T-helper 1 cell treated with Interleukin-12 subunit alpha and Interleukin-12 subunit beta and Interleukin-4 antibody, amounts not matched to agents 30 μg/mL and 1 μg/mL, for 36 hours (primary cell): ENCODE measurements around the gene PGPEP1.
"Not testable (repeated sequence)": the region's sequence is repeated elsewhere in the genome, so short reads cannot be mapped to it uniquely, and the experiment has no call there.

Experiments
- H3K27ac Mint-ChIP-seq: one replicate; pipeline ENCODE4 v1.8.0; 2021; ENCODE audit warnings: mild to moderate bottlenecking, mixed read lengths
- H3K27me3 Mint-ChIP-seq: one replicate; pipeline ENCODE4 v1.8.0; 2021; ENCODE audit warnings: low read depth, mixed read lengths
- H3K36me3 Mint-ChIP-seq: one replicate; pipeline ENCODE4 v1.8.0; 2021; ENCODE audit warnings: low read depth, mixed read lengths
- H3K4me1 Mint-ChIP-seq: one replicate; pipeline ENCODE4 v1.8.0; 2021; ENCODE audit warnings: low read depth, mixed read lengths
- H3K4me3 Mint-ChIP-seq: one replicate; pipeline ENCODE4 v1.8.0; 2021; ENCODE audit warnings: mild to moderate bottlenecking, moderate library complexity, mixed read lengths
- H3K9me3 Mint-ChIP-seq: one replicate; pipeline ENCODE4 v1.8.0; 2021; ENCODE audit warnings: mixed read lengths

PGPEP1 gene

DNA sequence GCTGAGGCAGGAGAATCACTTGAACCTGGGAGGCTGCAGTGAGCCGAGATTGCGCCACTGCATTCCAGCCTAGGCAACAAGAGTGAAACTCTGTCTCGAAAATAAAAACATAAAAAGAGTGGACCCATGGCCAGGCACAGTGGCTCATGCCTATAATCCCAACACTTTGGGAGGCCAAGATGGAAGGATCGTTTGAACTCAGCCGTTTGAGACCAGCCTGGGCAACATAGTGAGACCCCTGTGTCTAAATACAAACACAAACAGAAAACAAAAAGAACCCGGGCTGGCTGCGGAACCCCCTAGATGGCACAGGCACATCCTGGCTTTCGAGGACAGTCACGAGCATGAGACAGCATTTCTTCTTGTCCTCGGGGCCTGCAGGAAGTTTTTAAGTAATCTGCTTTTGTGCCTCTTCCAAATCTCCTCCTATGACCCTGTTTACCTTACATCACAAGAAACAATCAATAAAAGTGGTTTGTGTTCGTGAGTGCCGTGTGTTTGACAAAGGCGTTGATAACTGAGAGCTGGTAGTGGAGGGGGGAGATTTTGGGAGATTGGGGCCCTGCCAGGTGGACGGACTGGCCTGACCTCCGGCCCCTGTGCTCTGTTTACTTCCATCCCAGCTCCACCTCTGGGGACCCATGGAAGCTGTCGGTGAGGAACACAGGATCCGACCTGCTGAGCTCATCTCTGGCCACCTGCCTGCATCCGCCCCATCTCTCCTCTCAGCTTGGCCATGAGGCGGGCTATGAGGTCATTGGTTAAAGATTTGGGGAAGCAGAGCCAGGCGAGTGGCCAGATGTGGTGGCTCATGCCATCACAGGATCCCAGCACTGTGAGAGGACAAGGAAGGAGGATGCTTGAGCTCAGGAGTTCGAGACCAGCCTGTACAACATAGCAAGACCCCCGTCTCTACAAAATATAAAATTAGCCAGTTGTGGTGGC lies 39.7 kb downstream of the PGPEP1 start:
- Mint-ChIP-seq H3K4me3 (no peak overlapping the region), H3K27ac (no peak overlapping the region), H3K4me1 (no peaks in the 10 kb centered on the region), H3K36me3 (no peaks in the 10 kb centered on the region), H3K27me3 (peaks cover under 1% of the 10 kb centered on the region), H3K9me3 (no peaks in the 10 kb centered on the region)

DNA sequence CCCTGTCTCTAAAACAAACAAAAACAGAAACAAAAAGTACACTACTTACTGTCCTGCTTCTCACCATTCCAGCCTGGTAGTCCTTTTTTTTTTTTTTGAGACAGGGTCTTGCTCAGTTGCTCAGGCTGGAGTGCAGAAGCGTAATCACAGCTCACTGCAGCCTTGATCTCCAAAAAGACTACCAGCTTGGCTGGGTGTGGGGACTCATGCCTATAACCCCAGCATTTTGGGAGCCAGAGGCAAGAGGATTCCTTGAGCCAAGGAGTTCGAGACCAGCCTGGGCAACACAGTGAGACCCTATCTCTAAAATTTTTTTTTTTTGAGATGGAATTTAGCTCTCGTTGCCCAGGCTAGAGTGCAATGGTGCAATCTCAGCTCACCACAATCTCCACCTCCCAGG lies 40.4 kb downstream of the PGPEP1 start:
- H3K4me3 Mint-ChIP-seq: no peak overlapping the region
- no peaks in the 10 kb centered on the region for H3K36me3 Mint-ChIP-seq
- H3K9me3 Mint-ChIP-seq: no peaks in the 10 kb centered on the region
- H3K27ac Mint-ChIP-seq: no peak overlapping the region
- H3K4me1 Mint-ChIP-seq: no peaks in the 10 kb centered on the region
- H3K27me3 Mint-ChIP-seq: peaks cover 8% of the 10 kb centered on the region

DNA sequence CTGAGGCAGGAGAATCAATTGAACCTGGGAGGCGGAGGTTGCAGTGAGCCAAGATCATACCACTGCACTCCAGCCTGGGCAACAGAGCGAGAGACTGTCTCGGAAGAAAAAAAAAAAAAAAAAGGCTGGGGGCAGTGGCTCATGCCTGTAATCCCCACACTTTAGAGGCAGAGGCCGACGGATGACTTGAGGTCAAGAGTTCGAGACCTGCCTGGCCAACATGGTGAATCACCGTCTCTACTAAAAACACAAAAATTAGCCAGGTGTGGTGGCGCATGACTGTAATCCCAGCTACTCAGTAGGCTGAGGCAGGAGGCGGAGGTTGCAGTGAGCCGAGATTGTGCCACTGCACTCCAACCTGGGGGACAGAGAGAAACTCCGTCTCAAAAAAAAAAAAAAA lies 43.2 kb downstream of the PGPEP1 start:
- H3K9me3 Mint-ChIP-seq, H3K36me3 Mint-ChIP-seq, H3K27ac Mint-ChIP-seq, H3K4me1 Mint-ChIP-seq, H3K4me3 Mint-ChIP-seq: not testable (repeated sequence)
- peaks cover 33% of the 10 kb centered on the region for H3K27me3 Mint-ChIP-seq

DNA sequence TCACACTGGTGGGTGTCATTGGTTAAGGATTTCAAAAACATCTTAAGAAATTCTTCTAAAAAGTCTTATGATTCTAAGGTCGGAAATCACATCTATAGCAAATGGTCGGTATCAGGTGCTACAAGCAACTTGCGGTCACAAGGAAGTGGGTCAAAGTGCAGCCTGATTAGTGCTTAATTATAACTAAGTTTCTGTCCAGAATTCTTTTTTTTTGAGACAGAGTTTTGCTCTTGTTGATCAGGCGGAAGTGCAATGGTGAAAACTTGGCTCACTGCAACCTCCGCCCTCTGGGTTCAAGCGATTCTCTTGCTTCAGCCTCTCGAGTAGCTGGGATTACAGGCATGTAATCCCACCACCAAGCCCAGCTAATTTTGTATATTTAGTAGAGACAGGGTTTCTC lies 44.4 kb downstream of the PGPEP1 start:
- no peaks in the 10 kb centered on the region for H3K36me3 Mint-ChIP-seq

DNA sequence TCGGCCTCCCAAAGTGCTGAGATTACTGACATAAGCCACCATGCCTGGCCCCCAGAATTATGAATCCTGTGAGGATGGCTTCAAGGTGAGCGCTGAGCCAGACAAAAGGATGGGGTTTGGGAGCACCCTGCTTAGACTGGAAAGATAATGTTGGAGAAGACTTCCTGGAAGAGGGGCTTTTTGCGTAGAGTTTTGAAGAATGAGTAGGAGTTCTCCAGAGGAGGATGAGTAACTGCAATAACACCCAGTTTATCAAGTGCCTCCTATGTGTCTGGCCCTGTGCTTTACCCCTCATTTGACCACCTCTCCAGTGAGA lies 44.9 kb downstream of the PGPEP1 start:
- no peaks in the 10 kb centered on the region for H3K9me3 Mint-ChIP-seq
- no peaks in the 10 kb centered on the region for H3K36me3 Mint-ChIP-seq
- no peak overlapping the region for H3K27ac Mint-ChIP-seq
- H3K4me3 Mint-ChIP-seq: no peak overlapping the region
- peaks cover 49% of the 10 kb centered on the region for H3K27me3 Mint-ChIP-seq
- H3K4me1 Mint-ChIP-seq: peaks cover 8% of the 10 kb centered on the region

More for the DNA sequence above, 44.4 kb downstream of the PGPEP1 start:
- no peak overlapping the region for H3K4me3 Mint-ChIP-seq
- no peak overlapping the region for H3K27ac Mint-ChIP-seq
- H3K4me1 Mint-ChIP-seq: peaks cover 8% of the 10 kb centered on the region
- H3K27me3 Mint-ChIP-seq: peaks cover 44% of the 10 kb centered on the region
- H3K9me3 Mint-ChIP-seq: no peaks in the 10 kb centered on the region

DNA sequence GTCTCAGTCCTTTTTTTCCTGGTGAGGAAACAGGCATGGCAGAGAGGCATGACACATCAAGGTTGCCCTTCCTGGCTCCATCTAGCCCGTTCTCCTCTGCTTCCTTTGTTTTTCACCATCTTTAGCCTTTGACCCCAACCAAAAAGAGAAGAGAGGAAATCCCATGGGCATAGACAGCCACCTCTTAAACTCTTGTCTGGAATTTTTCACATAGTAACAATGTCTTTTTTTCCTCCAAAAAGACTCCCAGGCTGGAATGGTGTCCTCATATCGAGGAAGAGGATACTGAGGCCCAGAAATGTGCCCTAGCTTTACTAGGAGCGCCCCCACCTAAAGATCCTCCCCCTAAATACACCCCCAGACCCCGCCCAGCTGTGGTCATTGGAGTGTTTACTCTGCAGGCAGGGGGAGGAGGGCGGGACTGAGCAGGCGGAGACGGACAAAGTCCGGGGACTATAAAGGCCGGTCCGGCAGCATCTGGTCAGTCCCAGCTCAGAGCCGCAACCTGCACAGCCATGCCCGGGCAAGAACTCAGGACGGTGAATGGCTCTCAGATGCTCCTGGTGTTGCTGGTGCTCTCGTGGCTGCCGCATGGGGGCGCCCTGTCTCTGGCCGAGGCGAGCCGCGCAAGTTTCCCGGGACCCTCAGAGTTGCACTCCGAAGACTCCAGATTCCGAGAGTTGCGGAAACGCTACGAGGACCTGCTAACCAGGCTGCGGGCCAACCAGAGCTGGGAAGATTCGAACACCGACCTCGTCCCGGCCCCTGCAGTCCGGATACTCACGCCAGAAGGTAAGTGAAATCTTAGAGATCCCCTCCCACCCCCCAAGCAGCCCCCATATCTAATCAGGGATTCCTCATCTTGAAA lies 45.5 kb downstream of the PGPEP1 start, which contains the start of gene GDF15:
Gene GDF15, plus strand, starts transcription at position 484 of the 868 bp plus-strand sequence. Its CDS starts 32 bp downstream, at position 516.
- H3K4me3 Mint-ChIP-seq: no peak within 1 kb of the TSS
- H3K4me1 Mint-ChIP-seq: peaks cover 8% of the 10 kb centered on the region
- H3K9me3 Mint-ChIP-seq: no peaks in the 10 kb centered on the region
- no peaks in the 10 kb centered on the region for H3K36me3 Mint-ChIP-seq
- peaks cover 55% of the 10 kb centered on the region for H3K27me3 Mint-ChIP-seq
- no peak within 1 kb of the TSS for H3K27ac Mint-ChIP-seq

DNA sequence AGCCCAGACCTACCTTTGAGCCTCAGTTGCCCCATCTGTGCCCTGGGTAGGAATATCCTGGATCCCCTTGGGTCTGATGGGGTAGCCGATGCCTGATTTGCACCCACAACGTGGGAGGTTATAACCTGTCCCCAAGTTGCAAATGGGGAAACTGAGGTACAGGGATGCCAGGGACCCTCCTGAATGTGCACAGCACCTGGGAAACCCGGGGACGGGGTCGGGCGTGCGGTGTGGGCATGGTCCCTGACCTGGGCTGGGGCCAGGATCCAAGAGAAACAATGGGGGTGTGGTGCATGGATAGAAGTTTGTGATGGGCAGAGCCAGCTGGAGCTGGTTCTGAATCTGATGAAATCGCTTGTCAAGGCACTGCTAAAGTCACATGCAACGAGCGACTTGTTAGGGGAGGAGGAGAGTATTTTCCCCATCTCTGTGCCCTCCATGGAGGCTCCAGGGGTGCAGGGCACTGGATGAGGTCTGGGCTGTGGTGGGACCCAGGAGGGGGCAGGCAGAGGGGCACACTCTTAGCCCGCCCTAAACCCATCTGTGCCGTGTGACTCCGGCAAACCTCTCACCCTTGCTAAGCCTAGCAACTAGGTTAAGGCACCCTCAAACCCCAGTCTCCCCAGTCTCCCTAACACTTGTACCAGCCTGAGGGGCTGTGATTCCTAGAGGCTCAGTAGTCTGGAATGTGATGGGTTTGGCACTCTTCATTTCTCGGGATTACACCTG lies 46.3 kb downstream of the PGPEP1 start:
- Mint-ChIP-seq H3K4me1 (peaks cover 8% of the 10 kb centered on the region), H3K9me3 (no peaks in the 10 kb centered on the region), H3K4me3 (no peak overlapping the region), H3K27ac (no peak overlapping the region), H3K27me3 (peaks cover 56% of the 10 kb centered on the region), H3K36me3 (no peaks in the 10 kb centered on the region)

DNA sequence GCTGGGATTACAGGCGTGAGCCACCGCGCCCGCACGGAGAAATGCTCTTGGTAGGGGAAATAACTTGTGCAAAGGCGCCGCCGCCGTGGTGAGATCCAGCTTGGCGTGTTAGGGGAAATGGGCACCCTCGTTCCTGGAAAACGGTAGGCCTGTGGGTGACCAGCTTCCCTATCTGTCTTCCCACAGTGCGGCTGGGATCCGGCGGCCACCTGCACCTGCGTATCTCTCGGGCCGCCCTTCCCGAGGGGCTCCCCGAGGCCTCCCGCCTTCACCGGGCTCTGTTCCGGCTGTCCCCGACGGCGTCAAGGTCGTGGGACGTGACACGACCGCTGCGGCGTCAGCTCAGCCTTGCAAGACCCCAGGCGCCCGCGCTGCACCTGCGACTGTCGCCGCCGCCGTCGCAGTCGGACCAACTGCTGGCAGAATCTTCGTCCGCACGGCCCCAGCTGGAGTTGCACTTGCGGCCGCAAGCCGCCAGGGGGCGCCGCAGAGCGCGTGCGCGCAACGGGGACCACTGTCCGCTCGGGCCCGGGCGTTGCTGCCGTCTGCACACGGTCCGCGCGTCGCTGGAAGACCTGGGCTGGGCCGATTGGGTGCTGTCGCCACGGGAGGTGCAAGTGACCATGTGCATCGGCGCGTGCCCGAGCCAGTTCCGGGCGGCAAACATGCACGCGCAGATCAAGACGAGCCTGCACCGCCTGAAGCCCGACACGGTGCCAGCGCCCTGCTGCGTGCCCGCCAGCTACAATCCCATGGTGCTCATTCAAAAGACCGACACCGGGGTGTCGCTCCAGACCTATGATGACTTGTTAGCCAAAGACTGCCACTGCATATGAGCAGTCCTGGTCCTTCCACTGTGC lies 47.9 kb downstream of the PGPEP1 start:
- Mint-ChIP-seq H3K36me3 (no peaks in the 10 kb centered on the region), H3K27ac (no peak overlapping the region), H3K9me3 (no peaks in the 10 kb centered on the region), H3K27me3 (peaks cover 64% of the 10 kb centered on the region), H3K4me1 (peaks cover 8% of the 10 kb centered on the region), H3K4me3 (peak overlapping the region; percentile 56)

DNA sequence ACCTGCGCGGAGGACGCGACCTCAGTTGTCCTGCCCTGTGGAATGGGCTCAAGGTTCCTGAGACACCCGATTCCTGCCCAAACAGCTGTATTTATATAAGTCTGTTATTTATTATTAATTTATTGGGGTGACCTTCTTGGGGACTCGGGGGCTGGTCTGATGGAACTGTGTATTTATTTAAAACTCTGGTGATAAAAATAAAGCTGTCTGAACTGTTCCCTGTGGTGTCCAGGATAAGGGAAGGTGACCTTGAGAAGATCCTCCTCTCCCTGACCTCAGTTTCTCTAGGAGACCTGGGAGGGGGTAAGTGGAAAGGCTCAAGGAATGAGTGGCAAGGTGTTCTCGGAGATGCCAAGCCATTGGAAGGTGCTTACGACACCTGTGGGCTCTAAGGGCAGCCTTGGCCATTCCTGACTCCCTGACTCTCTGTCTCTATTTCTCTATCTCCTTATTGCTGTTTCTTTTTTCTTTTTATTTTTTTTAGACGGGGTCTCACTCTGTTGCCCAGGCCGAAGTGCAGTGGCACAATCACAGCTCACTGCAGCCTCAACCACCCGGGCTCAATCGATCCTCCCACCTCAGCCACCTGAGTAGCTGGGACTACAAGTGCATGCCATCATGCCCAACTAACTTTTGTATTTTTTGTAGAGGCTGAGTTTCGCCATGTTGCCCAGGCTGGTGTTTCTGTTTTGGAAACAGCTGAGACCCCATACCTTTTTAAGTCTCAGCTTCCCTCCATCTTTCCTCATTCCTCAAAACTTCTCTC lies 48.7 kb downstream of the PGPEP1 start:
- H3K9me3 Mint-ChIP-seq: no peaks in the 10 kb centered on the region
- H3K27me3 Mint-ChIP-seq: peaks cover 64% of the 10 kb centered on the region
- H3K4me1 Mint-ChIP-seq: peaks cover 8% of the 10 kb centered on the region
- H3K36me3 Mint-ChIP-seq: no peaks in the 10 kb centered on the region
- H3K27ac Mint-ChIP-seq: no peak overlapping the region
- H3K4me3 Mint-ChIP-seq: peak overlapping the region; percentile 21

DNA sequence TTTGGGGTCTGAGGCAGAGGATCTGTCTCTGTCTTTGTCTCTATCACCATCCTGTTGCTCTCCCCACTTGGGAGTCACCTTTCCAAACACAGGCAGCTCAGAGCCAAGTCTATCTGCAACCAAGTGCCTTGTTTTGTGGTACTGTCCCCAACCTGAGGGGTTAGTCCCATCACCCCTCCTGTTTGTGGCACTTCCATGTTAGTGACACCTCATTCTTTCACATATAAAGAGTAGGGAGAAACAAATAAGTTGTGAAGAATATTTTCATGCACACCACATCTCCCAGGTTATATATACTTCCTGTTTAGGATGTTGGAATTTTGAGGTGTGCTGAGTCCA lies 49.3 kb downstream of the PGPEP1 start:
- Mint-ChIP-seq H3K36me3 (no peaks in the 10 kb centered on the region), H3K27me3 (peaks cover 67% of the 10 kb centered on the region), H3K9me3 (no peaks in the 10 kb centered on the region), H3K4me3 (peak overlapping the region; percentile 14), H3K27ac (no peak overlapping the region), H3K4me1 (peaks cover 8% of the 10 kb centered on the region)

DNA sequence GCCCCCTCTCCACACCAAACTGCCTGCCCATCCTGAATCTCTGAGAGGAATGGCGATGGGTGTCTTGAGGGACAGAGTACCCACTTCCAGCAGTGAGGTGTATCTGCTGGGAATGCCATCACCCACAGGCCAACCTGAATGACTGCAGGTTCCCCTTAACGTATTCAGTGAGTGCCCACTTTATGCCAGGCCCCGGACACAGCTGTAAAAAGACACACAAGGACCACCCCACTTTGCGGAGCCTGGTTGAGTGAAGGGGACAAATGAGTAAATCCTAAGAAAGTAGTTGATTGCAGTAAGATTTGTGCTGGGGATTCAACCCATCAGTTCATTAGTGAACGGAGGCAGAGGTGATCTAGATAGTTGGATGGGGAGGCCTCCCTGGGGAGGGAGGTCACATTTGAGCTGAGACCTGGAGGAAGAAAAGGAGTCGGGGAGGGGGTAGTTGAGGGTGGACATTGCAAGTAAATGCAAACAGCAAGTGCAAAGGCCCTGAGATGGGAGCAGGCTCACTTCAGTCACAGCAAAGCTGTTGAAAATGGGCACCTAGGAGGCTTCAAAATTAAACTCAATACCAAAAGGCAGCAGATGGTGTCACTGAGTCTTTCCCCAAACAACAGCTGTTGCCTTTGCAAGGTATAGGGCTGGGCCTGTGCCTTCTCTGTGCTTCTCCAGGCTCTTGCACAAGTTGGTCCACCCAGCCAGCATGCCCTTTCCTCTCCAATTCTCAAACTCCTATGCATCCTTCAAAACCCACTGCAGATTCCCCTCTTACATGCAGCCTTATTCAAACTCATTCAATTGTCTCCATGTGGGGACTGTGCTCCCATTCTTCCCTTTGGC lies 49.9 kb downstream of the PGPEP1 start:
- Mint-ChIP-seq H3K27ac (no peak overlapping the region), H3K9me3 (no peaks in the 10 kb centered on the region), H3K36me3 (no peaks in the 10 kb centered on the region)

DNA sequence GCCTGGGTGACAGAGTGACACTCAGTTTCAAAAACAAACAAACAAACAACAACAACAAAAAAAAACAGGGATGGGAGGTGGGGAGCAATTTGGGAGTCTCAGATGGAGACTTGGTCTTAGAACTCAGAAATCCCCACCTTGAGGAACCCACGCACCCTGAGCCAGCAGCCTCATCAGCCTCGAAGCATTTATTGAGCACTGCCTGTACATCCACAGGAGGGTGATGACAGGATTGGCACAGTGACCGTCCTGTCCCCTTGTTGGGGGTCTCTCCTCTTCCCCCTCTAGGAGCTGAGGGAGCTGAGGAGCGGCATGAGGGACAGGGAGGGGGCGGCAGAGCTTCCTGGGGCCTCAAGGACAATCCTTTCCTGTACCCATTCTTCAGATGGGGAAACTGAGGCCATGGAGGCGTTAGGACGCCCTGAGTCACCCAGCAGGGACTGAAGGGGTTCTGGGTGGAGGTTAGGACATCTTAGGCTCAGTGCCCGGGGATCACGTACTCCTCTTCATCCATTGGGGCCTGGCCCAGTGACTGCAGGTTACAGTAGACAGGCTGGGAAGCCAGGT lies 51.2 kb downstream of the PGPEP1 start:
- Mint-ChIP-seq H3K27me3 (peaks cover 59% of the 10 kb centered on the region), H3K4me1 (peaks cover 8% of the 10 kb centered on the region), H3K9me3 (no peaks in the 10 kb centered on the region), H3K27ac (no peak overlapping the region), H3K4me3 (no peak overlapping the region), H3K36me3 (no peaks in the 10 kb centered on the region)

More for the DNA sequence above, 49.9 kb downstream of the PGPEP1 start:
- Mint-ChIP-seq H3K4me1 (peaks cover 8% of the 10 kb centered on the region), H3K4me3 (no peak overlapping the region), H3K27me3 (peaks cover 65% of the 10 kb centered on the region)
